ENCODE data around the gene NPHS2. TPM values are rescaled to one million over a fixed set of nuclear protein-coding genes. Genes with fewer than 3 reads are reported as not detected.

The NPHS2 gene
- total and polyA plus RNA-seq, 2 donors (not counting 3 experiments of a cell fraction or from before 2014, with no cell fraction given): not detected

DNA sequence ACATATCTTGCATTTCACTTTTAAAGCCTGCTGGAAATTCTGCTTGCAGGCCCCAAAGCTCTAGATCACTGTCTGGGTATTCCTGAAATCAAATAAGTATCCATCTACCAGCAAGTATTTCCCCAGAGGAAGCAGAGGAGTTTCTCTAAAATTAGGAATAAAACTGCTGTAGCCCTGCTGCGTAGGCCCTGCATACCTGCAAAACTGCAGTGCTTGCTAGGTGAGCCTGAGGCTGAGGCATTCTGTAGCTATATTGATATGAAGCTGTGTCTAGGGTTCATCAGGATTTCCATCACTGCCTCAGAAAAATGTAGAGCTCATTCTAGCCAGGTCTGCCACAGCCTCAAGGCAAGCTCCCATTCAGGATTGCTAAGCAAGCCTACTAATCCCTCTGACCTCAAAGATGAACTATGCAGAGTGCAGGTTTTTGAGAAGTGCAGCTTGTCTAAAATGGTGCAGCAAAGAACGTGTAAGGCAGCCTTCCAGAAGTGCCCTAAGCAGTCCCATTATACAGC is 28.7 kb downstream of the NPHS2 start:
- DNase-seq (ENCODE audit: low read depth, low spot score) (no peak), FAIRE-seq (no peak)
- H3K36me3 ChIP-seq (ENCODE audit: control insufficient read depth in 2 of 2, extremely low read depth in 1 of 2, insufficient read depth in 2 of 2, low read length in 2 of 2): no peaks in the 10 kb centered on the region
- no peak overlapping the region for H3K27ac ChIP-seq (ENCODE audit: insufficient read depth, low read depth, low read length)
- BruUV-seq (replicated peaks): no TSS peak
- H3K4me2 ChIP-seq (ENCODE audit: insufficient read depth, low read length): no peak overlapping the region
- H4K20me1 ChIP-seq (replicated peaks; ENCODE audit: control insufficient read depth, extremely low read depth, insufficient read depth, low read length): no peaks in the 10 kb centered on the region
- no peak overlapping the region for H2AFZ ChIP-seq (ENCODE audit: low read depth, low read length)
- H3K79me2 ChIP-seq (ENCODE audit: control insufficient read depth, insufficient read depth, low read length): no peaks in the 10 kb centered on the region
- no peaks in the 10 kb centered on the region for H3K27me3 ChIP-seq (ENCODE audit: control insufficient read depth in 2 of 2, insufficient read depth in 2 of 2, low read length in 2 of 2)
- no peaks in the 10 kb centered on the region for H3K9me1 ChIP-seq (replicated peaks; ENCODE audit: control insufficient read depth, extremely low read depth, insufficient read depth, low read length)
- dilution Hi-C loops (cut with MboI; ENCODE audit: extremely low pct_ligation_motif_present, low sequenced_read_pairs) (no loop called here), intact Hi-C loops (cut with micrococcal nuclease) (no loop called here)
- no peak overlapping the region for H3K9ac ChIP-seq (replicated peaks; ENCODE audit: extremely low read depth, insufficient read depth, low read length)
- TF ChIP-seq, protein P1, sequence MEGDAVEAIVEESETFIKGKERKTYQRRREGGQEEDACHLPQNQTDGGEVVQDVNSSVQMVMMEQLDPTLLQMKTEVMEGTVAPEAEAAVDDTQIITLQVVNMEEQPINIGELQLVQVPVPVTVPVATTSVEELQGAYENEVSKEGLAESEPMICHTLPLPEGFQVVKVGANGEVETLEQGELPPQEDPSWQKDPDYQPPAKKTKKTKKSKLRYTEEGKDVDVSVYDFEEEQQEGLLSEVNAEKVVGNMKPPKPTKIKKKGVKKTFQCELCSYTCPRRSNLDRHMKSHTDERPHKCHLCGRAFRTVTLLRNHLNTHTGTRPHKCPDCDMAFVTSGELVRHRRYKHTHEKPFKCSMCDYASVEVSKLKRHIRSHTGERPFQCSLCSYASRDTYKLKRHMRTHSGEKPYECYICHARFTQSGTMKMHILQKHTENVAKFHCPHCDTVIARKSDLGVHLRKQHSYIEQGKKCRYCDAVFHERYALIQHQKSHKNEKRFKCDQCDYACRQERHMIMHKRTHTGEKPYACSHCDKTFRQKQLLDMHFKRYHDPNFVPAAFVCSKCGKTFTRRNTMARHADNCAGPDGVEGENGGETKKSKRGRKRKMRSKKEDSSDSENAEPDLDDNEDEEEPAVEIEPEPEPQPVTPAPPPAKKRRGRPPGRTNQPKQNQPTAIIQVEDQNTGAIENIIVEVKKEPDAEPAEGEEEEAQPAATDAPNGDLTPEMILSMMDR (IDR thresholded peaks at IDR 0.05; ENCODE audit: extremely low read depth in 1 of 2, insufficient read depth in 1 of 2, low read depth in 1 of 2, low read length in 2 of 2): no peak
- no peak for TF ChIP-seq JUN (IDR thresholded peaks at IDR 0.05; ENCODE audit: borderline replicate concordance, insufficient read depth, insufficient read length, low read depth)
- no peak for TF ChIP-seq POLR2AphosphoS5 (IDR thresholded peaks at IDR 0.05; ENCODE audit: insufficient read depth, low read depth, low read length)
- TF ChIP-seq, protein P2, sequence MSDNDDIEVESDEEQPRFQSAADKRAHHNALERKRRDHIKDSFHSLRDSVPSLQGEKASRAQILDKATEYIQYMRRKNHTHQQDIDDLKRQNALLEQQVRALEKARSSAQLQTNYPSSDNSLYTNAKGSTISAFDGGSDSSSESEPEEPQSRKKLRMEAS (IDR thresholded peaks at IDR 0.05; ENCODE audit: insufficient read depth, insufficient read length): no peak
- no peak for TF ChIP-seq POLR2A (IDR thresholded peaks at IDR 0.05; ENCODE audit: low read depth, low read length)
- no peak for TF ChIP-seq MYC (IDR thresholded peaks at IDR 0.05; ENCODE audit: low read depth, low read length)
- no peak for TF ChIP-seq FOS (IDR thresholded peaks at IDR 0.05; ENCODE audit: borderline replicate concordance, insufficient read depth, low read length)
- TF ChIP-seq GATA2 (IDR thresholded peaks at IDR 0.05; ENCODE audit: insufficient read depth, insufficient read length, low read depth, low read length): no peak
- TF ChIP-seq EZH2 (IDR thresholded peaks at IDR 0.05; ENCODE audit: borderline replicate concordance, low read depth, low read length, severe bottlenecking): no peak
- H3K9me3 ChIP-seq (replicated peaks; ENCODE audit: control insufficient read depth, insufficient read depth, low read length): no peaks in the 10 kb centered on the region
- H3K4me3 ChIP-seq (replicated peaks in 1 of 3; ENCODE audit: insufficient read depth in 1 of 3, low read depth in 1 of 3, low read length in 3 of 3): no peak overlapping the region
- CTCF ChIA-PET: no interaction called here
- no peaks in the 10 kb centered on the region for H3K4me1 ChIP-seq (ENCODE audit: control insufficient read depth, extremely low read depth, insufficient read depth, low read length)
- POLR2A ChIA-PET: no interaction called here
